ENCODE results near the gene PFN2.

Gene PFN2

GRCh38 chr3:149919509-149919908 lies 51.2 kb downstream of the PFN2 start:
- Histone ChIP-seq H4K20me1 (ENCODE audit: insufficient read depth) (no peaks in the 10 kb centered on the region), H2AFZ (ENCODE audit: low read depth) (no peak overlapping the region), H3K4me2 (no peak overlapping the region), H3K27me3 (ENCODE audit: insufficient read depth, low read depth) (no peaks in the 10 kb centered on the region), H3K9ac (no peak overlapping the region), H3K27ac (no peak overlapping the region), H3K36me3 (ENCODE audit: insufficient read depth) (no peaks in the 10 kb centered on the region; the same call in 1 of the 2 replicates), H3K4me1 (ENCODE audit: low read depth, poor library complexity, severe bottlenecking) (no peaks in the 10 kb centered on the region), H3K79me2 (ENCODE audit: insufficient read depth, low read depth) (no peaks in the 10 kb centered on the region), H3K4me3 (IDR thresholded peaks at IDR 0.05; ENCODE audit: insufficient read depth, low read depth, low read length) (no peak overlapping the region)
- TF ChIP-seq, protein P1, sequence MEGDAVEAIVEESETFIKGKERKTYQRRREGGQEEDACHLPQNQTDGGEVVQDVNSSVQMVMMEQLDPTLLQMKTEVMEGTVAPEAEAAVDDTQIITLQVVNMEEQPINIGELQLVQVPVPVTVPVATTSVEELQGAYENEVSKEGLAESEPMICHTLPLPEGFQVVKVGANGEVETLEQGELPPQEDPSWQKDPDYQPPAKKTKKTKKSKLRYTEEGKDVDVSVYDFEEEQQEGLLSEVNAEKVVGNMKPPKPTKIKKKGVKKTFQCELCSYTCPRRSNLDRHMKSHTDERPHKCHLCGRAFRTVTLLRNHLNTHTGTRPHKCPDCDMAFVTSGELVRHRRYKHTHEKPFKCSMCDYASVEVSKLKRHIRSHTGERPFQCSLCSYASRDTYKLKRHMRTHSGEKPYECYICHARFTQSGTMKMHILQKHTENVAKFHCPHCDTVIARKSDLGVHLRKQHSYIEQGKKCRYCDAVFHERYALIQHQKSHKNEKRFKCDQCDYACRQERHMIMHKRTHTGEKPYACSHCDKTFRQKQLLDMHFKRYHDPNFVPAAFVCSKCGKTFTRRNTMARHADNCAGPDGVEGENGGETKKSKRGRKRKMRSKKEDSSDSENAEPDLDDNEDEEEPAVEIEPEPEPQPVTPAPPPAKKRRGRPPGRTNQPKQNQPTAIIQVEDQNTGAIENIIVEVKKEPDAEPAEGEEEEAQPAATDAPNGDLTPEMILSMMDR (conservative IDR thresholded peaks at IDR 0.05; ENCODE audit: low read depth, low read length) = no peak

GRCh38 chr3:149917124-149917667 lies 53.5 kb downstream of the PFN2 start:
- TF ChIP-seq, protein P1 (conservative IDR thresholded peaks at IDR 0.05; ENCODE audit: low read depth, low read length) = no peak
- H3K4me3 ChIP-seq (IDR thresholded peaks at IDR 0.05; ENCODE audit: insufficient read depth, low read depth, low read length) = no peak overlapping the region
- no peak overlapping the region for H2AFZ ChIP-seq (ENCODE audit: low read depth)
- H3K4me2 ChIP-seq = no peak overlapping the region
- H3K27me3 ChIP-seq (ENCODE audit: insufficient read depth, low read depth) = no peaks in the 10 kb centered on the region
- H4K20me1 ChIP-seq (ENCODE audit: insufficient read depth) = no peaks in the 10 kb centered on the region
- no peak overlapping the region for H3K9ac ChIP-seq
- H3K79me2 ChIP-seq (ENCODE audit: insufficient read depth, low read depth) = no peaks in the 10 kb centered on the region
- H3K4me1 ChIP-seq (ENCODE audit: low read depth, poor library complexity, severe bottlenecking) = no peaks in the 10 kb centered on the region
- H3K27ac ChIP-seq = no peak overlapping the region
- H3K36me3 ChIP-seq (ENCODE audit: insufficient read depth) = no peaks in the 10 kb centered on the region
